Measurements from ENCODE around the gene LONP2.

The LONP2 gene, protein sequence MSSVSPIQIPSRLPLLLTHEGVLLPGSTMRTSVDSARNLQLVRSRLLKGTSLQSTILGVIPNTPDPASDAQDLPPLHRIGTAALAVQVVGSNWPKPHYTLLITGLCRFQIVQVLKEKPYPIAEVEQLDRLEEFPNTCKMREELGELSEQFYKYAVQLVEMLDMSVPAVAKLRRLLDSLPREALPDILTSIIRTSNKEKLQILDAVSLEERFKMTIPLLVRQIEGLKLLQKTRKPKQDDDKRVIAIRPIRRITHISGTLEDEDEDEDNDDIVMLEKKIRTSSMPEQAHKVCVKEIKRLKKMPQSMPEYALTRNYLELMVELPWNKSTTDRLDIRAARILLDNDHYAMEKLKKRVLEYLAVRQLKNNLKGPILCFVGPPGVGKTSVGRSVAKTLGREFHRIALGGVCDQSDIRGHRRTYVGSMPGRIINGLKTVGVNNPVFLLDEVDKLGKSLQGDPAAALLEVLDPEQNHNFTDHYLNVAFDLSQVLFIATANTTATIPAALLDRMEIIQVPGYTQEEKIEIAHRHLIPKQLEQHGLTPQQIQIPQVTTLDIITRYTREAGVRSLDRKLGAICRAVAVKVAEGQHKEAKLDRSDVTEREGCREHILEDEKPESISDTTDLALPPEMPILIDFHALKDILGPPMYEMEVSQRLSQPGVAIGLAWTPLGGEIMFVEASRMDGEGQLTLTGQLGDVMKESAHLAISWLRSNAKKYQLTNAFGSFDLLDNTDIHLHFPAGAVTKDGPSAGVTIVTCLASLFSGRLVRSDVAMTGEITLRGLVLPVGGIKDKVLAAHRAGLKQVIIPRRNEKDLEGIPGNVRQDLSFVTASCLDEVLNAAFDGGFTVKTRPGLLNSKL

GRCh38 chr16:48244080-48244862 is at the start of gene LONP2:
Gene LONP2, plus strand, starts transcription at chr16:48244300. Its CDS starts 89 bp downstream, at chr16:48244389.
- peak; percentile 93 for DNase-seq

DNA sequence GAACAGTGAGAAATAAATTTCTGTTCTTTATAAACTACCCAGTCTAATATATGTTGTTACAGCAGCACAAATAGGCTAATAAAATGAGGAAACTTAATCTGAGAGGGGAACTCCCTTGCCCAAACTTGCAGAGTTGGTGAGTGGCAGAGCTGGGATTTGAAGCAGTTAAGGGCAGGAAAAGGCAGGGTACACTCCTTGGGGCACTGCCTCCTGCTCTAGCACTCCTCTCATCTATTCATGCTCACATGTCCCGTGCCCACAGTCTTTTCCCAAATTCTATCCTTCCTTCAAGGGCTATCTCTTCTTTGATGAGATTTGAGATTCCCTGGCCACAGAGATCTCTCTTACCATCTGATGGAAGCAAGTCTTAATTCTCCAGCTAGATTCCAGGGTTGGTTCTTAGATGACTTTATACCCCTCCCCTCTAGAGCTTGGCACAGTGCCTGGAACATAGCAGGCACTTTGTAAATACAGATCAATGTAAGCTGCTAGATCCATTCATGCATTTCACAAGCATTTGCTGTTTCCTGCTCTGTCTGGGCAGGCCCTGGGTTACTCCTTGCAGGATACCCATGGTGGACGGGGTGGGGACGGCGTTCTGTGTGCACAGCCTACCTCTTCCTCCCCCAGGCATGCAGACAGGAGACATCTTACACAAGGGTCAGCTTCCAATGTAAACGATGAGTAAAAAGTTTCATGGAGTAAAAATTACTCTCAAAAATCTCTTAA is 49.1 kb upstream of the LONP2 start:
- no peak for DNase-seq

GRCh38 chr16:48197294-48197693 is 46.8 kb upstream of the LONP2 start:
- no peak for DNase-seq

DNA sequence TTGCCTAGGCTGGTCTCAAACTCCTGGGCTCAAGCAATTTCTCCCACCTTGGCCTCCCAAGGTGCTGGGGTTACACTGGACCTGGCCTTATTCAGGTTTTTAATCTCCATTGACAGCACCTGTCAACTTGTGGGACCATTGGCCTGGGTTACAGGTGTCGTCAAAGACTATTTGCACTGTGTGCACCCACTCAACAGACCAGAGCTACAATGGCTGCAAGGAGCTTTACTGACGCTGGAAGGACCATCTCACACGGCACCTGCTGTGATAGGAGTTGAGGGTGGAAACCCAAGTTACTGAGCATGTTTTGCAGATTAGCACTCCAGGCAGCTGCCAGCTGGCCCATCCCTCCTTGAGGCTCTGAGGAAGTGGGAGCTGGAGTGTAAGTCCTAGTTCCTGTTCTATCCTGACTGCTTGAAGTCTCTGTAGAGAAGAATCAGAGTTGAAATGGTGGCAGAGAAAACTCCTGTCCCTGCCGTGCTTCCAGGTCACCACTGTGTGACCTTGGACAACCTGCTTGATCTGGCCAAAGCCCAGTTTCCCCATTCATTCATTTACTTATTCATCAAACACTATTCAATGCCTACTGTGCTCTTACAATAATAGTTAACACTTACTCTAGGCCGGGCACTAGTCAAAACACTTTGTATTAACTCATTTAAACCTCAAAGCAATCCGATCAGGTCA is 42.4 kb upstream of the LONP2 start:
- no peak for DNase-seq

DNA sequence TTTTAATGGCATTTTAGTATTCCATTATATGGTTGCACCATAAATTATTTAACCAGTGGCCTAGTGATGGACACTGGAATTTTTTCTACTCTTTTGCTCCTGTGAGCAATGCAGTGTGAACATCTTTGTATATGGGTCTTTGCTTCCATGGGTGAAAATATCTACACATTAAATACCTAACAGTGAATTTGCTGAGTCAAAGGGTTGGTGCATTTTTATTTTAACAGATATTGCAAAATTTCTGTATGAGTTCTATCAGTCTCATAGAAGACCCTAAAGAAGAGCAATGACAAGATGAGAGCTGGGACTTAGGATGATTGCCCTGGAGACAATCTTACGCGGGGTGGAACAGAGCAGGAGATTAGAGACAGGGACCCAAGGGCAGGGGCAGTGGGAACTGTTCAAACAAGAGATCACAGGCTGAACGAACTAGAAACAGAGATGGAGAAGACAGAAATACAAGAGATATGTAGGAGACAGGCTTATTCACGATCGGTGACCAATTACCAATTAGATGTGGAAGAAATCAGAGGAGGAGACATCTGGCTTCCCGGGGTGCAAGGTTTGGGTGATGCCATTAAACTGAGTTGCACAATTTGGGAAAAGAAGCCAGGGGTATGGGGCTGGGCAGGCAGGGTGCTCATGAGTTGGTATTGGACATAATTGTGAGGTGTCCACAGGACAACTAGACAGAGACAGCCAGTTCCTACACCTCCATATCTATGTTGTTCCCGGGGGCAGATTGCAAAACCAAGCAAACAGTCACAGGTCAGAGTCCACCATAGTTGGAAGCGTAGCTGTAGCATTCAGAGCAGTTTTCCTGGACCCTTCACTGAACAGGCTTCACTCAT is 39.9 kb upstream of the LONP2 start:
- DNase-seq = no peak

- DNase-seq = no peak
Observed at GRCh38 chr16:48204825-48205151, 39.3 kb upstream of the LONP2 start.

GRCh38 chr16:48206594-48207242 is 37.4 kb upstream of the LONP2 start:
- no peak for DNase-seq

DNA sequence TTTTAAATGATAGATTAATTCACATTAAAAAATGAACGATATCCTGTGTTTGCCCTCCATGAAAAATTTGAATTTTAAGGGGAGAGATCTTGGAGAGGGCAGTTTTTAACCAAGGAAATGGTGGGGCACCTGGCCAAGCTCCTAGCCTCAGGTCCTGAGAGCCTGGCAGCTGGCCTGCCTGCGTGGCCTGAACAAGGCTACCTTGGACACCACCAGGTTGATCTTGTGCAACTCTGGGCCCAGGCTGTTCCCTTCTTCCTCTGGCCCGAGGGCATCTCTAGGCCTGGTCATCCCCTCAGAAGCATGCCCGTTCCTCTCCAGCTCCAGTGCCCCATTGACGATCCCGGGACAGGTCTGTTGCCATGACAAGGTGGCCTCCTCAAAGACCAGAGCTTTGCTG is 33.4 kb upstream of the LONP2 start:
- no peak for DNase-seq

DNA sequence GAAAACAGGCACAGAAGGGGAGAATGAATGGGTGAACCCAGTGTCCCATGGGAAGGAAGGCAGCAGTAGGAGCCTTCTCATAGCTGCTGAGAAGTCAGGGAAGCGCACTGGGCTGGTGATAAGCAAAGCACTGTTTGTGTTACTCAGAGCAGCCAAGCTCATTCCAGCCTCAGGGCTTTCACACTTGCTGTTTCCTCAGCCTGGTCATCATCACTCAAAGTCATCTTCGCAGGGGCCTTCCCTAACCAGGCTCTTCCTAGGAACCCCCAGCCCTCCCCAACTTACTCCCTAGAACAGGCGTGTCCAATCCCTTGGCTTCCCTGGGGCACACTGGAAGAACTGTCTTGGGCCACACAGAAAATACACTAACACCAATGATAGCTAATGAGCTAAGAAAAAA is 32.1 kb upstream of the LONP2 start:
- no peak for DNase-seq

- DNase-seq = no peak
Observed at GRCh38 chr16:48215738-48216137, 28.4 kb upstream of the LONP2 start.

DNA sequence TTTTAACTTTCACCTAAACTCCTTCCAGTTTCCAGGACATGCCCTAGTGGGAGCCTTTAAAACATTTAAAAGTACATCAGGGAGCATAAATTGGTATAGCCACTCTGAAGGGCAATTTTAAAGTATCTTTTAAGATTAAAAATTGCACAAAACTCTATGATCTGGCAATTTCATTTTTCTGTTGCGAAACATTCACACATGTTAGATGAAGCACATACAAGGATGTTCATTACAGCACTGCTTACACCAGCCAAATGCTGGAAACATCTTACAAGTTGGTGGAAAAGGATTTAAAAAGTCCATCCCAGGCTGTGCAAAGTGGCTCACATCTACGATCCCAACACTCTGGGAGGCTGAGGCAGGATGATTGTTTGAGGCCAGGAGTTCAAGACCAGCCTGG is 26.4 kb upstream of the LONP2 start:
- no peak for DNase-seq

- DNase-seq = no peak
Observed at GRCh38 chr16:48218473-48218872, 25.6 kb upstream of the LONP2 start.

DNA sequence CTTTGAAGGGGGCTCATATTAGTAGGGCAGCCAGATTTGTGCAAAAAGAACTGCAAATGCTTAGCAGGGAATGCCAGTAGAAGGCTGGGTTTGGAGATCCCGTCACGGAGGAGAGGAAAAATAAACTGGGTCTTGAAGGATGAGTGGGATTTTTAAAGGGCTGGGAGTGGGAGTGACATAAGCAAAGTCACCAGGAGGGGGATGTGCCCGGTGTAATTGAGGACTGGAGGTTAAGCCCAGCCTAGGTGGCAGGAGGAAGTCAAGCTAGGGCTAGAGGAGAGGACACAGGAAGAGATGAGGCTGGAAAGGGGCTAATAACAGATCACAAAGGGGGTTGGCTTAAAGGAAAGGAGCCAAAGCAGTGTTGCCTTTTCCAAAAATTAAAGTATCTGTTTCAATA is 23.2 kb upstream of the LONP2 start:
- DNase-seq = no peak

DNA sequence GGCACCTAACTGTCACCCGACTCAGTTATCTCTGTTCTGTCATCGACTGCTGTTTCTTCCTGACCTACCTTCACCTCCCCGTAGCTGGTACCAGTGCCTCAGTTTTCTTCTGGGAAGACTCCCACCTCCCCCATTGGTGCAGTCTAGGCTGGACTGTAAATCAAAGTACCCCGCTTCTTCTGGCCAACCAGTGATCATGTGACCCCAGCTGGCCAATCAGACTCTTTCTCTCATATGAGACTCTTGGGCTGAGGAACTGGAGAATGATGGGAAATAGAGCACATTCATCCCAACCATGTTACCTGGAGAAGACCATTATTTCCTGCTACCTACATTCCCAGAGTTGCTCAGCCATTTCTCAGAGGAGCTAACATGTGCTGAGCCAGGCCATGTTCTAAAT is 20.6 kb upstream of the LONP2 start:
- no peak for DNase-seq

- DNase-seq = no peak
Observed at GRCh38 chr16:48225456-48225855, 18.6 kb upstream of the LONP2 start.

DNA sequence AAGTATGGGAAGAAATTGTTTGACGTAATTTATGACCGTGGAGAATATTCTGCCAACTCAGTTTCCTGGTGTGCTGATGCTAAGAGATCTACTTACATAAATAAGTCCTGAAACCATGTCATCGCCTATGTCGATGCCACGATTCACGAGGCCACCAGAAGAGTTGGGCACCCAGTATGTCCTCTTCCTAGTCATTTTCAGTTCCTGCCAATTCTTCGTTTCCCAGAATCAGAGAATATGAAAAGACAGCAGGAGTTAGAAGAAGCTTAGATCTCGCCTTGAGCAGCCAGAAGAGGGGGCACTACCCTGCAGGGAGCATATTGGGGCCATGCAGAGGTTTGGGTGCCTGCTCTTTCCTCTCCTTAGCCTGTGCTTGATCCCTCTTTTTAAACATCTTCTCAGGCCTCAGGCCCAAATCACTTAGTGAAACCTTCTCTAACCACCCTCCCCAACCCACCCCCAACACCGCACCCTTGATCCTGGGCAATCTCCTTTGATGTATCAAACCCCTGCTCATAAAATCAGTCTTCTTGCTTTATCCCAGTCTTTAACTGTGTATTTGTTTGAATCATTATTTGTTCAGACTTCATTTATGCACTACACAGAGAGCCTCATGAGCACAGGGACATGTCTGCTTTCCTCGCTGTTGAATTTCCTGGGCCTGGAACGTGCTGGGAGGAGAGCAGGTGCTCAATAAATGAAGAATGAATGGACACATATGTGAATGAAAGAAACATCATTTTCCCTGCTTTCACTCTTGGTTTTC is 12.2 kb upstream of the LONP2 start:
- DNase-seq = peak; percentile 23

DNA sequence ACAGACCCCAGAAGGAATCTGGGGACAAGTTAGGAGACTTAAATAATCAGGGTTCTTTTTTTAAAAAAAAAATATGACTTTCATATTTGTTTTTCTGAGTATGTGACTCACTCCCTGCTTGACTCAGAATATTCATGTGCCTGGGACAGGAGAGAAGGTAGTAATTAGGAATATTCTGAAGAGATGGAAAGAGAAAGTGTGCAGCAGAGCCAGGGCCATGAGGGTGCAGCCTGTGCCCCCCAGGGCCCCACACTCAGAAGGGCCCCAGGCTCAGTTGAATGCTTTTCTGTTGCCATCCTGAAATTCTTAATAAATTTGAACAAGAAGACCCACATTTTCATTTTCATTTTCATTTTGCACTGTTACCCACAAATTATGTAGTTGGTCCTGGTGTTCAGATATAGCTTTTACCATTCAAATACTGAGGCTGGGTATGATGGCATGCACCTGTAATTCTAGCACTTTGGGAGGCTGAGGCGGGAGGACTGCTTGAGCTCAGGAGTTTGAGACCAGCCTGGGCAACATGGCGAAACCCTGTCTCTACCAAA is 11.5 kb upstream of the LONP2 start:
- DNase-seq = peak; percentile 20

GRCh38 chr16:48234630-48235029 is 9.5 kb upstream of the LONP2 start:
- no peak for DNase-seq

GRCh38 chr16:48235058-48235555 is 9.0 kb upstream of the LONP2 start:
- no peak for DNase-seq

All from activated naive CD4-positive, alpha-beta T cell treated with anti-CD3 and anti-CD28 coated beads, Interleukin-2, amount 50 U/mL, for 16 hours (primary cell).